ENCODE data around the gene WNT5B.

GRCh38 chr12:1663440-1664132, 34.6 kb downstream of the WNT5B start:
- TF ChIP-seq CTCF (IDR thresholded peaks at IDR 0.05) (no peak), EZH2 (IDR thresholded peaks at IDR 0.05; ENCODE audit: borderline replicate concordance, insufficient read depth, low read depth, low read length, poor library complexity, severe bottlenecking) (no peak)
